ENCODE results near the gene F5.

Gene F5

GRCh38 chr1:169585181-169585580 is 1.1 kb downstream of the F5 start:
- TF ChIP-seq USF1 (IDR thresholded peaks at IDR 0.05): no peak
- no peak for TF ChIP-seq CEBPB (IDR thresholded peaks at IDR 0.05)
- TF ChIP-seq EGR1 (IDR thresholded peaks at IDR 0.05): no peak
- TF ChIP-seq FOXM1 (IDR thresholded peaks at IDR 0.05; ENCODE audit: borderline replicate concordance, low read depth): no peak
- TF ChIP-seq TEAD4 (IDR thresholded peaks at IDR 0.05): no peak
- no peak for TF ChIP-seq CREB1 (IDR thresholded peaks at IDR 0.05; ENCODE audit: low read depth)
- no peak for TF ChIP-seq YY1 (IDR thresholded peaks at IDR 0.05; ENCODE audit: low read depth)
- TF ChIP-seq TAF1 (IDR thresholded peaks at IDR 0.05; ENCODE audit: low read depth): no peak
- TF ChIP-seq REST (IDR thresholded peaks at IDR 0.05; ENCODE audit: low read depth): no peak
- TF ChIP-seq RAD21 (IDR thresholded peaks at IDR 0.05; ENCODE audit: low read depth): no peak
- no peak for TF ChIP-seq EP300 (IDR thresholded peaks at IDR 0.05; ENCODE audit: borderline replicate concordance)
- no peak for TF ChIP-seq TCF12 (IDR thresholded peaks at IDR 0.05; ENCODE audit: low read depth)
- TF ChIP-seq ZBTB7A (IDR thresholded peaks at IDR 0.05; ENCODE audit: low read depth): no peak
- no peak for TF ChIP-seq NFIC (IDR thresholded peaks at IDR 0.05)
- TF ChIP-seq MAX (IDR thresholded peaks at IDR 0.05): no peak

- TF ChIP-seq TEAD4 (IDR thresholded peaks at IDR 0.05): no peak
Measured at GRCh38 chr1:169584483-169585144, 1.7 kb downstream of the F5 start.

- TF ChIP-seq FOXM1 (IDR thresholded peaks at IDR 0.05; ENCODE audit: borderline replicate concordance, low read depth) (no peak), ZBTB7A (IDR thresholded peaks at IDR 0.05; ENCODE audit: low read depth) (no peak), REST (IDR thresholded peaks at IDR 0.05; ENCODE audit: low read depth) (no peak), CEBPB (IDR thresholded peaks at IDR 0.05) (no peak), TEAD4 (IDR thresholded peaks at IDR 0.05) (no peak), MAX (IDR thresholded peaks at IDR 0.05) (no peak), TCF12 (IDR thresholded peaks at IDR 0.05; ENCODE audit: low read depth) (no peak), RAD21 (IDR thresholded peaks at IDR 0.05; ENCODE audit: low read depth) (no peak), USF1 (IDR thresholded peaks at IDR 0.05) (no peak), EP300 (IDR thresholded peaks at IDR 0.05; ENCODE audit: borderline replicate concordance) (no peak), EGR1 (IDR thresholded peaks at IDR 0.05) (no peak), CREB1 (IDR thresholded peaks at IDR 0.05; ENCODE audit: low read depth) (no peak), YY1 (IDR thresholded peaks at IDR 0.05; ENCODE audit: low read depth) (no peak), TAF1 (IDR thresholded peaks at IDR 0.05; ENCODE audit: low read depth) (no peak), NFIC (IDR thresholded peaks at IDR 0.05) (no peak)
Measured at GRCh38 chr1:169577981-169578738, 8.1 kb downstream of the F5 start.

GRCh38 chr1:169576935-169577331 is 9.3 kb downstream of the F5 start:
- no peak for TF ChIP-seq RAD21 (IDR thresholded peaks at IDR 0.05; ENCODE audit: low read depth)
- no peak for TF ChIP-seq NFIC (IDR thresholded peaks at IDR 0.05)
- TF ChIP-seq FOXM1 (IDR thresholded peaks at IDR 0.05; ENCODE audit: borderline replicate concordance, low read depth): no peak
- TF ChIP-seq CEBPB (IDR thresholded peaks at IDR 0.05): no peak
- TF ChIP-seq USF1 (IDR thresholded peaks at IDR 0.05): no peak
- TF ChIP-seq YY1 (IDR thresholded peaks at IDR 0.05; ENCODE audit: low read depth): no peak
- no peak for TF ChIP-seq TAF1 (IDR thresholded peaks at IDR 0.05; ENCODE audit: low read depth)
- TF ChIP-seq MAX (IDR thresholded peaks at IDR 0.05): no peak
- no peak for TF ChIP-seq TCF12 (IDR thresholded peaks at IDR 0.05; ENCODE audit: low read depth)
- no peak for TF ChIP-seq TEAD4 (IDR thresholded peaks at IDR 0.05)
- no peak for TF ChIP-seq ZBTB7A (IDR thresholded peaks at IDR 0.05; ENCODE audit: low read depth)

Measured in Ishikawa (cell line).